ENCODE measurements around the gene ZNF536.
"Not testable (repeated sequence)": the region's sequence is repeated elsewhere in the genome, so short reads cannot be mapped to it uniquely, and the experiment has no call there.

ZNF536 gene

GRCh38 chr19:30492586-30493270, 120.5 kb downstream of the ZNF536 start:
- no peaks in the 10 kb centered on the region for H3K27me3 ChIP-seq (ENCODE audit: control insufficient read depth, insufficient read depth, low read length)
- no peaks in the 10 kb centered on the region for H3K9me3 ChIP-seq (ENCODE audit: control insufficient read depth, insufficient read depth, low read length)
- no peak overlapping the region for H3K9ac ChIP-seq (ENCODE audit: low read depth, low read length)
- no peaks in the 10 kb centered on the region for H3K36me3 ChIP-seq (ENCODE audit: control insufficient read depth, insufficient read depth, low read length)
- H3K4me3 ChIP-seq (ENCODE audit: low read depth, low read length), result peak overlapping the region; percentile 22
- peaks cover 27% of the 10 kb centered on the region for H3K4me1 ChIP-seq (ENCODE audit: control insufficient read depth, insufficient read depth, low read length)
- no peak overlapping the region for H3K27ac ChIP-seq (ENCODE audit: low read depth, low read length)

GRCh38 chr19:30497034-30497433, 124.8 kb downstream of the ZNF536 start:
- no peaks in the 10 kb centered on the region for H3K9me3 ChIP-seq (ENCODE audit: control insufficient read depth, insufficient read depth, low read length)
- H3K9ac ChIP-seq (ENCODE audit: low read depth, low read length), result no peak overlapping the region
- H3K4me3 ChIP-seq (ENCODE audit: low read depth, low read length), result no peak overlapping the region
- peak overlapping the region; percentile 51 for H3K27ac ChIP-seq (ENCODE audit: low read depth, low read length)
- H3K27me3 ChIP-seq (ENCODE audit: control insufficient read depth, insufficient read depth, low read length), result no peaks in the 10 kb centered on the region
- peaks cover 17% of the 10 kb centered on the region for H3K4me1 ChIP-seq (ENCODE audit: control insufficient read depth, insufficient read depth, low read length)
- H3K36me3 ChIP-seq (ENCODE audit: control insufficient read depth, insufficient read depth, low read length), result no peaks in the 10 kb centered on the region

GRCh38 chr19:30498085-30498484, 125.9 kb downstream of the ZNF536 start:
- H3K4me1 ChIP-seq (ENCODE audit: control insufficient read depth, insufficient read depth, low read length), result not testable (repeated sequence)

GRCh38 chr19:30498707-30499106, 126.5 kb downstream of the ZNF536 start:
- Histone ChIP-seq H3K9me3 (ENCODE audit: control insufficient read depth, insufficient read depth, low read length) (no peaks in the 10 kb centered on the region), H3K36me3 (ENCODE audit: control insufficient read depth, insufficient read depth, low read length) (no peaks in the 10 kb centered on the region), H3K4me3 (ENCODE audit: low read depth, low read length) (no peak overlapping the region), H3K27me3 (ENCODE audit: control insufficient read depth, insufficient read depth, low read length) (no peaks in the 10 kb centered on the region), H3K27ac (ENCODE audit: low read depth, low read length) (no peak overlapping the region), H3K9ac (ENCODE audit: low read depth, low read length) (no peak overlapping the region), H3K4me1 (ENCODE audit: control insufficient read depth, insufficient read depth, low read length) (peaks cover under 1% of the 10 kb centered on the region; the same call in 1 of the 2 replicates)

More at GRCh38 chr19:30498085-30498484, 125.9 kb downstream of the ZNF536 start:
- not testable (repeated sequence) for H3K36me3 ChIP-seq (ENCODE audit: control insufficient read depth, insufficient read depth, low read length); H3K9me3 ChIP-seq (ENCODE audit: control insufficient read depth, insufficient read depth, low read length); H3K27me3 ChIP-seq (ENCODE audit: control insufficient read depth, insufficient read depth, low read length); H3K9ac ChIP-seq (ENCODE audit: low read depth, low read length); H3K4me3 ChIP-seq (ENCODE audit: low read depth, low read length); H3K27ac ChIP-seq (ENCODE audit: low read depth, low read length)

GRCh38 chr19:30504272-30504671, 132.1 kb downstream of the ZNF536 start:
- Histone ChIP-seq H3K4me1 (ENCODE audit: control insufficient read depth, insufficient read depth, low read length) (no peaks in the 10 kb centered on the region), H3K9me3 (ENCODE audit: control insufficient read depth, insufficient read depth, low read length) (no peaks in the 10 kb centered on the region), H3K27me3 (ENCODE audit: control insufficient read depth, insufficient read depth, low read length) (no peaks in the 10 kb centered on the region), H3K9ac (ENCODE audit: low read depth, low read length) (no peak overlapping the region), H3K4me3 (ENCODE audit: low read depth, low read length) (no peak overlapping the region), H3K27ac (ENCODE audit: low read depth, low read length) (no peak overlapping the region), H3K36me3 (ENCODE audit: control insufficient read depth, insufficient read depth, low read length) (no peaks in the 10 kb centered on the region)

- Histone ChIP-seq H3K4me3 (ENCODE audit: low read depth, low read length) (no peak overlapping the region), H3K9ac (ENCODE audit: low read depth, low read length) (no peak overlapping the region), H3K27me3 (ENCODE audit: control insufficient read depth, insufficient read depth, low read length) (no peaks in the 10 kb centered on the region), H3K36me3 (ENCODE audit: control insufficient read depth, insufficient read depth, low read length) (no peaks in the 10 kb centered on the region), H3K9me3 (ENCODE audit: control insufficient read depth, insufficient read depth, low read length) (no peaks in the 10 kb centered on the region), H3K27ac (ENCODE audit: low read depth, low read length) (no peak overlapping the region), H3K4me1 (ENCODE audit: control insufficient read depth, insufficient read depth, low read length) (no peaks in the 10 kb centered on the region)
These were observed 140.2 kb downstream of the ZNF536 start for GRCh38 chr19:30512176-30513081.

GRCh38 chr19:30513082-30513411, 140.9 kb downstream of the ZNF536 start:
- Histone ChIP-seq H3K27ac (ENCODE audit: low read depth, low read length) (no peak overlapping the region), H3K36me3 (ENCODE audit: control insufficient read depth, insufficient read depth, low read length) (no peaks in the 10 kb centered on the region), H3K4me3 (ENCODE audit: low read depth, low read length) (no peak overlapping the region), H3K9ac (ENCODE audit: low read depth, low read length) (no peak overlapping the region), H3K9me3 (ENCODE audit: control insufficient read depth, insufficient read depth, low read length) (no peaks in the 10 kb centered on the region), H3K27me3 (ENCODE audit: control insufficient read depth, insufficient read depth, low read length) (no peaks in the 10 kb centered on the region), H3K4me1 (ENCODE audit: control insufficient read depth, insufficient read depth, low read length) (no peaks in the 10 kb centered on the region)

GRCh38 chr19:30516111-30516510, 143.9 kb downstream of the ZNF536 start:
- H3K9me3 ChIP-seq (ENCODE audit: control insufficient read depth, insufficient read depth, low read length), result no peaks in the 10 kb centered on the region
- H3K4me3 ChIP-seq (ENCODE audit: low read depth, low read length), result no peak overlapping the region
- no peaks in the 10 kb centered on the region for H3K36me3 ChIP-seq (ENCODE audit: control insufficient read depth, insufficient read depth, low read length)
- no peak overlapping the region for H3K27ac ChIP-seq (ENCODE audit: low read depth, low read length)
- no peaks in the 10 kb centered on the region for H3K4me1 ChIP-seq (ENCODE audit: control insufficient read depth, insufficient read depth, low read length)
- no peaks in the 10 kb centered on the region for H3K27me3 ChIP-seq (ENCODE audit: control insufficient read depth, insufficient read depth, low read length)
- no peak overlapping the region for H3K9ac ChIP-seq (ENCODE audit: low read depth, low read length)

GRCh38 chr19:30516531-30516930, 144.3 kb downstream of the ZNF536 start:
- no peak overlapping the region for H3K27ac ChIP-seq (ENCODE audit: low read depth, low read length)
- no peak overlapping the region for H3K4me3 ChIP-seq (ENCODE audit: low read depth, low read length)
- H3K4me1 ChIP-seq (ENCODE audit: control insufficient read depth, insufficient read depth, low read length), result no peaks in the 10 kb centered on the region
- no peaks in the 10 kb centered on the region for H3K27me3 ChIP-seq (ENCODE audit: control insufficient read depth, insufficient read depth, low read length)
- no peaks in the 10 kb centered on the region for H3K9me3 ChIP-seq (ENCODE audit: control insufficient read depth, insufficient read depth, low read length)
- H3K36me3 ChIP-seq (ENCODE audit: control insufficient read depth, insufficient read depth, low read length), result no peaks in the 10 kb centered on the region
- H3K9ac ChIP-seq (ENCODE audit: low read depth, low read length), result no peak overlapping the region

- Histone ChIP-seq H3K9ac (ENCODE audit: low read depth, low read length) (no peak overlapping the region), H3K27me3 (ENCODE audit: control insufficient read depth, insufficient read depth, low read length) (no peaks in the 10 kb centered on the region), H3K27ac (ENCODE audit: low read depth, low read length) (no peak overlapping the region), H3K36me3 (ENCODE audit: control insufficient read depth, insufficient read depth, low read length) (no peaks in the 10 kb centered on the region), H3K4me3 (ENCODE audit: low read depth, low read length) (no peak overlapping the region), H3K4me1 (ENCODE audit: control insufficient read depth, insufficient read depth, low read length) (peaks cover 4% of the 10 kb centered on the region; the same call in 1 of the 2 replicates), H3K9me3 (ENCODE audit: control insufficient read depth, insufficient read depth, low read length) (no peaks in the 10 kb centered on the region)
These were observed 146.9 kb downstream of the ZNF536 start for GRCh38 chr19:30518965-30519606.

Measured in HUES48 (cell line).